KMS-11 (cell line): ENCODE results near the gene MPZ.

Experiments
- H2AFZ ChIP-seq: fragments of 200-600 bp; sonication (generic); 2 replicates; pipeline ENCODE4 v1.6.1; 2016; ENCODE audit warnings: antibody characterized with exemption, mixed run types, low read depth
- H3K27ac ChIP-seq: fragments of 200-600 bp; sonication (generic); 2 replicates; pipeline ENCODE4 v1.6.1; 2016; ENCODE audit warnings: mild to moderate bottlenecking, mixed run types
- H3K27me3 ChIP-seq: fragments of 200-600 bp; sonication (generic); 2 replicates; pipeline ENCODE4 v1.6.1; 2017; ENCODE audit warnings: mild to moderate bottlenecking, low read depth, mixed run types, moderate library complexity; ENCODE audit not compliant: insufficient read depth
- H3K36me3 ChIP-seq: fragments of 200-600 bp; sonication (generic); 2 replicates; pipeline ENCODE4 v1.6.1; 2017; ENCODE audit warnings: mild to moderate bottlenecking, mixed run types; ENCODE audit not compliant: insufficient read depth
- H3K4me1 ChIP-seq: fragments of 200-600 bp; sonication (generic); 2 replicates; pipeline ENCODE4 v1.6.1; 2016; ENCODE audit warnings: mild to moderate bottlenecking, low read depth, mixed run types; ENCODE audit not compliant: poor library complexity, severe bottlenecking
- H3K4me2 ChIP-seq: fragments of 200-600 bp; sonication (generic); 2 replicates; pipeline ENCODE4 v1.7.0; 2016; ENCODE audit warnings: mild to moderate bottlenecking, mixed run types
- H3K4me3 ChIP-seq: fragments of 200-600 bp; sonication (generic); IDR thresholded peaks from 2 replicates; pipeline ENCODE4 v1.6.1; 2017; ENCODE audit warnings: low read depth, low read length, mixed read lengths; ENCODE audit not compliant: insufficient read depth
- H3K79me2 ChIP-seq: fragments of 200-600 bp; sonication (generic); 2 replicates; pipeline ENCODE4 v1.6.1; 2016; ENCODE audit warnings: low read depth, mixed run types; ENCODE audit not compliant: insufficient read depth
- H3K9ac ChIP-seq: fragments of 200-600 bp; sonication (generic); 2 replicates; pipeline ENCODE4 v1.6.1; 2016; ENCODE audit warnings: mild to moderate bottlenecking, mixed run types
- H4K20me1 ChIP-seq: fragments of 200-600 bp; sonication (generic); 2 replicates; pipeline ENCODE4 v1.6.1; 2016; ENCODE audit warnings: mild to moderate bottlenecking, mixed run types; ENCODE audit not compliant: insufficient read depth
- CTCF ChIP-seq: fragments of 200-600 bp; sonication (generic); conservative IDR thresholded peaks from 2 replicates; pipeline ENCODE4 v1.6.1; 2017; ENCODE audit warnings: low read depth, mild to moderate bottlenecking, antibody characterized with exemption, low read length, moderate library complexity, mixed read lengths

Gene MPZ

GRCh38 chr1:161298116-161298515 lies 11.7 kb downstream of the MPZ start:
- Histone ChIP-seq H2AFZ (no peak overlapping the region), H3K27me3 (no peaks in the 10 kb centered on the region), H3K4me1 (no peaks in the 10 kb centered on the region), H3K79me2 (no peaks in the 10 kb centered on the region), H3K4me3 (no peak overlapping the region), H3K27ac (no peak overlapping the region), H4K20me1 (no peaks in the 10 kb centered on the region), H3K36me3 (no peaks in the 10 kb centered on the region), H3K9ac (no peak overlapping the region), H3K4me2 (no peak overlapping the region)
- TF ChIP-seq CTCF = no peak

GRCh38 chr1:161297415-161297814 lies 12.4 kb downstream of the MPZ start:
- H3K4me1 ChIP-seq = no peaks in the 10 kb centered on the region
- no peaks in the 10 kb centered on the region for H4K20me1 ChIP-seq
- H3K79me2 ChIP-seq = no peaks in the 10 kb centered on the region
- no peak overlapping the region for H3K27ac ChIP-seq
- no peak overlapping the region for H3K9ac ChIP-seq
- no peak overlapping the region for H3K4me2 ChIP-seq
- H3K4me3 ChIP-seq = no peak overlapping the region
- H3K27me3 ChIP-seq = no peaks in the 10 kb centered on the region
- H2AFZ ChIP-seq = no peak overlapping the region
- no peaks in the 10 kb centered on the region for H3K36me3 ChIP-seq
- no peak for TF ChIP-seq CTCF

- H3K27me3 ChIP-seq = no peaks in the 10 kb centered on the region
- H3K4me2 ChIP-seq = no peak overlapping the region
These were observed 19.0 kb downstream of the MPZ start for GRCh38 chr1:161290779-161291178.

GRCh38 chr1:161287482-161288054 lies 22.2 kb downstream of the MPZ start:
- Histone ChIP-seq H3K4me2 (no peak overlapping the region), H3K4me3 (no peak overlapping the region), H3K9ac (no peak overlapping the region), H4K20me1 (no peaks in the 10 kb centered on the region), H3K27me3 (no peaks in the 10 kb centered on the region; the same call in 1 of the 2 replicates), H3K79me2 (no peaks in the 10 kb centered on the region), H3K27ac (no peak overlapping the region), H3K36me3 (no peaks in the 10 kb centered on the region), H2AFZ (no peak overlapping the region), H3K4me1 (no peaks in the 10 kb centered on the region)
- TF ChIP-seq CTCF = no peak

More at GRCh38 chr1:161290779-161291178, 19.0 kb downstream of the MPZ start:
- Histone ChIP-seq H2AFZ (no peak overlapping the region), H3K79me2 (no peaks in the 10 kb centered on the region), H3K4me1 (no peaks in the 10 kb centered on the region), H3K4me3 (no peak overlapping the region), H3K27ac (no peak overlapping the region), H3K36me3 (no peaks in the 10 kb centered on the region), H3K9ac (no peak overlapping the region), H4K20me1 (no peaks in the 10 kb centered on the region)
- TF ChIP-seq CTCF = no peak
